Gastrocnemius medialis (tissue), 4 donors: ENCODE data around the gene ZNF292.

Experiments used
- CTCF ChIP-seq, 5 experiments: fragments of 450-650 bp in 3 of 5; fragments of 200-600 bp in 2 of 5; sonication (generic) in 2 of 5; IDR thresholded peaks in 4 of 5; conservative IDR thresholded peaks in 1 of 5; 1 replicate in 4 of 5; 2 replicates in 1 of 5; pipeline ENCODE4 v1.5.1; 2016 to 2019; ENCODE audit warnings: antibody characterized with exemption in 5 of 5, mild to moderate bottlenecking in 3 of 5, moderate library complexity in 3 of 5
- POLR2A ChIP-seq, 2 donors: fragments of 450-650 bp; IDR thresholded peaks; one replicate each; pipeline ENCODE4 v1.6.1; 2017; ENCODE audit warnings: antibody characterized with exemption in 2 of 2, mild to moderate bottlenecking in 2 of 2, moderate library complexity in 2 of 2

GRCh38 chr6:87230801-87231200 is 75.4 kb downstream of the ZNF292 start:
- TF ChIP-seq POLR2A (IDR thresholded peaks at IDR 0.05) (no peak), CTCF (IDR thresholded peaks at IDR 0.05 in 4 of 5, conservative IDR thresholded peaks at IDR 0.05 in 1 of 5) (no peak)
